TTC549 (cell line): ENCODE results near the gene C9orf72.
"Not testable (repeated sequence)": the region's sequence is repeated elsewhere in the genome, so short reads cannot be mapped to it uniquely, and the experiment has no call there.

ENCODE experiments used
- FAIRE-seq: peaks from 2 replicates; lab custom pipeline; 2012; peaks lifted over from hg19 to GRCh38; lab: Jason Lieb, UNC

The C9orf72 gene

DNA sequence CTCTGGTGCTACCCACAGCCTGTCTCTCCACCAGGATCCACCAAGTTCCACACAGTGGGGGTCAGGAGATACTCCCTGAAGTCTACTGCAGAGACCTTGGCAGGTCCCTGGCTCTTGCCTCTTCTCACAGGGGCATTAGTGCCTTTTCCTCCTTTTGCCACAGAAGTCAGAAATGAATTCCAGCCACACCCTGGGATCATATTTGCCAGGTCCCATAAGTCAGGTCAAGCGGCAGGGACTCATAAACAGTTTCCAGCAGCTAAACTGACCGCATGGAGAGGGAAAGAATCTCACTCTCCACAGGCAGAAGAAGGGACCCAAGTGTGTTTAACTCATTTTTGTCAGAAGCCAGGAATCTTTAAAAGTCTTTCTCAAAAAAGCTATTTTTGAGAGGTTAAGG is 62.5 kb downstream of the C9orf72 start:
- no peak for FAIRE-seq

DNA sequence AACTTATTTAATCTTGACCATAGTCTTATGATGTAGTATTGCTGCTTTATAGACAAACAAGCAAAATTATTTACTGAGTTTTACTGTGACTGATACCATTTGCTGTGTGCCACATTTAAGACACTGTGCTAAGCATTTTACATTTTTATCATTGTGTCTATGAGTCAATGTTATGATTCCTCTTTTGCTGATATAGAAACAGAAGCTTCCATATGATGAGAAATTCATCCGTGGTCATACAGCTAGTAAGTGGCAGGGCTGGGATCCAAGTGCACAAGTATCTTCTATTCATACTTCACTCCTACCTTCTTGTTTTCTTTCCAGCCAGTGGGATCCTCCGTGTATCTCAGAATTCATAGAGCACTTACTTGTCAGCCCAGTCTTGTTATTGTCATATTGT is 66.3 kb downstream of the C9orf72 start:
- FAIRE-seq: no peak

DNA sequence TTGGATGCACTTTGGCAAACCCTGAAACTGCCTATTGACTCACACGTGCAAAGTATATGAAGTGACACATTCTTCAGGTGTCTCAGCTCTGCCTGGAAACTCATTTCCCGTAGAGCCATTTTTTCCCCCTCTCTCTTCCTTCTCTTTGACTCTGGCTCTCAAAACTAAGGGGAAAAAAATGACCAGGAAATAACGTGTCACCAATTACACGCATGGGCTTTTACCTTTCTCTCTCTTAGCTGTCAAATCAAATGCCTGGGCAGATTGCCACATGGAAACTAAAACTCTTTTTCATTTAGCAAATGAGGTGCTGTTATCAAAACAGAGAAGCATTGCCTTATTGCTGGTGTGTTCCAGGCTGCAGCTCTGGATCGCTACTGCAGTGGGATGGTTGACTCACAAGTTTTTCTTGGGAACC is 67.5 kb downstream of the C9orf72 start:
- FAIRE-seq: no peak

DNA sequence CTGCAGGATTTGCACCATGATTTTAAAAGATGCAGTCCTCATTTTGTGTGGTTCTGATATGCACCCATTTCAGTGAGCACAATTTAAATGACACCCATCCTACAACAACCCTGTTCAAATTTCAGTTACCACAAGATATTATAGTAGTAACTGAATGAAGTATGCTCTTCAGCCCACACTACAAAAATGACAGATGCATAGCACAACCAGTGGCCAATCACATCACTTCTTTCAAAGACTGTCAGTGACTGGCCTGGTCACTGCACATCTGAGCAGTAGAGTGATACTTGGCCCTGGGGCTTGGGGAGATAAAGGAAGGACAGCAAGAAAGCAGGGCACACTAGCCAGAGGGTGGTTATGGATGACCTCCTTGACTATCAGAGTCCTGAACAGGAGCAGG is 69.0 kb downstream of the C9orf72 start:
- FAIRE-seq: no peak

DNA sequence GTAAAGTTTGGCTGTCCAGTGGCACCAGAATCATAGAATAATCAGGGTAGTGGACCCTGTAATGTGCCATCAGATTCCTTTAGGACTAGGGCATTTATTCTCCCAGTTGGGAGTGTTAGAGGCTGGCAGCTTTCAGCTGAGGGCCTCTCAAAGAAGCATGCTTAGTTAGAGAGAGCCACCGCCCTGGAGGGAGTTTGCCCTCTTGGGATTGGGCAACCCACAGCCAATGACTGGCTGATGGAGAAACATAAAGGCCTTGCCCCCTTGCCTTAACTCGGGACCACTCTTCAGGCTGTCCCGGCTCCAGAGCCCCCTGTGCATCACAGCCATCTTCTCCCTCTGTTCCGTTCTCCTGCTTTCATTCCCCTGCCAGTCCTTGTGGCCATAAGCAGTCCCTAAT is 69.7 kb downstream of the C9orf72 start:
- FAIRE-seq: no peak

DNA sequence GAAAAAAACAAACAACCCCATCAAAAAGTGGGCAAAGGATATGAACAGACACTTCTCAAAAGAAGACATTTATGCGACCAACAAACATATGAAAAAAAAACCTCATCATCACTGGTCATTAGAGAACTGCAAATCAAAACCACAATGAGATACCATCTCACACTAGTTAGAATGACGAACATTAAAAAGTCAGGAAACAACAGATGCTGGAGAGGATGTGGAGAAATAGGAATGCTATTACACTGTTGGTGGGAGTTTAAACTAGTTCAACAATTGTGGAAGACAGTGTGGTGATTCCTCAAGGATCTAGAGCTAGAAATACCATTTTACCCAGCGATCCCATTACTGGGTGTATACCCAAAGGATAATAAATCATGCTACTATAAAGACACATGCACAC is 72.4 kb downstream of the C9orf72 start:
- FAIRE-seq: not testable (repeated sequence)

DNA sequence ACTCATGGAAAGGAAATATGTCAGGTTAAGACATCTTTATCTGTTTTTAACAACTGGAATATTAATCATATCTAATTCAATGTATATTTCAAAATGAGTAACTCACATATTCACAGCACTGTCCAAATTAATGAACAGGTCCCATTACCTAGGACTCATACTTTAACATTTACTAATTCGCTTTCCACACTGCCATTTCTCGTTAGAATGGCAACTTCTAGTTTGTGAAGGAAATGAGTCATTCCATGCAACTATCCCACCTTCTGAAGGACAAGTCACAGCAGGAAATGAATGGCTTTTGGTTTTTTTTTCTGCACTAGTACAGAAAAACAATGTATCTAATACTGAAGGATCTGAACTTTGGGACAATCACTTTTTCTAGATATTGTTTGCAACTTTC is 73.8 kb downstream of the C9orf72 start:
- FAIRE-seq: no peak

DNA sequence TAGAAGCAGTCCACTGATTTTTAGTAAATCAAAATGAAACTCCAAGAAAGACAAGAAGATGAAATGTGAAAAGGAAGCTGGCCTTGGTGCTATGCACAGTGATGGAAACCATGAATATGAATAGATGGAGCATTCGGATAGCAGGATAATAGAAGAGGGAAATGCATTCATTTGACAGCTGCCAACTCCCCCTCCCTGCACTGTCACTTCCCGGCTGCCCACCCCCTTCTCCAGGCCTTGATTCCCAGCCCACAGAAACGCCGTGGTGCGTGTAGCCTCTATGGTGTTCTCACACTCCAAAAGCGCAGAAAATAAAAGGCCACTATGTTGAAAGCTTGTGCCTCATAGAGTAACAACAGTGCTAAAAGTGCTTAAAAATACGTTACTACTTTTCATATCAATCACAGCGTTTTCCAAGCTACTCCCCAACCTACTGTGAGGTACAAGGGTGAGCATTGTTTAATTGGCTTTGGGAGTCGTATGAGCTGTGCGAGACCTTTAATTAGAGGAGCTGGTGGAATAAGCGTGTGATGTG is 75.3 kb downstream of the C9orf72 start:
- no peak for FAIRE-seq
